PC-9 (cell line): ENCODE measurements around the gene DUS3L.

Experiments used
- CTCF ChIP-seq: fragments of 200-600 bp; sonication (generic); conservative IDR thresholded peaks from 2 replicates; pipeline ENCODE4 v1.6.1; 2017; ENCODE audit warnings: mixed run types, antibody characterized with exemption, mild to moderate bottlenecking, moderate library complexity
- EZH2 ChIP-seq: fragments of 200-600 bp; sonication (generic); IDR thresholded peaks from 2 replicates; pipeline ENCODE4 v1.8.0; 2017; ENCODE audit warnings: antibody characterized with exemption, low read depth

DNA sequence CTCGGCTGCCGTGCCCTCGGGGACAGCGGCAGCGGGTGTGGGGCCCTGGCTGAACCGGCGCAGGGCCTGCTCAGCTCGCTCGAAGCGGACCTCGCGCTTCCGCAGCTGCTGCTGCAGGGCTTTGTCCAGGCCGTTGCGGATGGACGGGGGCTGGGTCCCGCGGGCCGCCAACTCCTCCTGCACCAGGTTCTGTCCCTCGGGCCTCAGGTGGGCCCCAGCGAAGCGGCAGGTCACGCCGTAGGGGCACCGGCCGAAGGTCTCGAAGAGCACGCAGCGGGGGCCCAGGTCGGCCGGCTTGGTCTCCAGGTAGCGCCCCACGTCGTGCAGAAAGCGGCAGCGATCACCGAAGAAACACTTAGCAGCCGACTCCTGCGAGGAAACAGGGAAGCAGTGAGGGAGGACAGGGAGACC, 1.6 kb downstream of the DUS3L start:
- TF ChIP-seq EZH2 (no peak), CTCF (no peak)
